ENCODE data around the gene PPP1R12B. TPM values are rescaled to one million over a fixed set of nuclear protein-coding genes. Genes with fewer than 3 reads are reported as not detected.
"Not testable (repeated sequence)": the region's sequence is repeated elsewhere in the genome, so short reads cannot be mapped to it uniquely, and the experiment has no call there.

The PPP1R12B gene
- total and polyA plus RNA-seq, 2 experiments from 2014 or later, result 13.2 to 13.8 TPM

DNA sequence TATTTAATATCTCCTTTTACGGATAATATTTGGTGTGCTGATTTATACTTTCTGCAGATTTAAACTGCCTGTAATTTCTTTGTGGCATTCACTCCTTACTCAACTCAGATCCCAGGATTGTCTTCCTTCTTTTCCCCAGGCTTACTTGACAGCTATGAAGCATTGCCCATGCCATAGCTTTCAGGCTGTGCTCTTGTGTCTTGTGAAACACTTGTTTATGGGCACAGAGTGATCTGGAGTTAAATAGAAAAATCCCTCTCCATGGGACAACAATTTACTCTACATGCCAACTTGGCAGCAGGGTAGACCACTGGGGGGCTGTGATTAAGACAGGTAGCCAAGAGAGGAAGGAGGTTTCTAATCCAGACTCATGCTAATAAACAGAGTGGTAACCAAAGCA is 57.4 kb downstream of the PPP1R12B start:
- TF ChIP-seq, protein P1, sequence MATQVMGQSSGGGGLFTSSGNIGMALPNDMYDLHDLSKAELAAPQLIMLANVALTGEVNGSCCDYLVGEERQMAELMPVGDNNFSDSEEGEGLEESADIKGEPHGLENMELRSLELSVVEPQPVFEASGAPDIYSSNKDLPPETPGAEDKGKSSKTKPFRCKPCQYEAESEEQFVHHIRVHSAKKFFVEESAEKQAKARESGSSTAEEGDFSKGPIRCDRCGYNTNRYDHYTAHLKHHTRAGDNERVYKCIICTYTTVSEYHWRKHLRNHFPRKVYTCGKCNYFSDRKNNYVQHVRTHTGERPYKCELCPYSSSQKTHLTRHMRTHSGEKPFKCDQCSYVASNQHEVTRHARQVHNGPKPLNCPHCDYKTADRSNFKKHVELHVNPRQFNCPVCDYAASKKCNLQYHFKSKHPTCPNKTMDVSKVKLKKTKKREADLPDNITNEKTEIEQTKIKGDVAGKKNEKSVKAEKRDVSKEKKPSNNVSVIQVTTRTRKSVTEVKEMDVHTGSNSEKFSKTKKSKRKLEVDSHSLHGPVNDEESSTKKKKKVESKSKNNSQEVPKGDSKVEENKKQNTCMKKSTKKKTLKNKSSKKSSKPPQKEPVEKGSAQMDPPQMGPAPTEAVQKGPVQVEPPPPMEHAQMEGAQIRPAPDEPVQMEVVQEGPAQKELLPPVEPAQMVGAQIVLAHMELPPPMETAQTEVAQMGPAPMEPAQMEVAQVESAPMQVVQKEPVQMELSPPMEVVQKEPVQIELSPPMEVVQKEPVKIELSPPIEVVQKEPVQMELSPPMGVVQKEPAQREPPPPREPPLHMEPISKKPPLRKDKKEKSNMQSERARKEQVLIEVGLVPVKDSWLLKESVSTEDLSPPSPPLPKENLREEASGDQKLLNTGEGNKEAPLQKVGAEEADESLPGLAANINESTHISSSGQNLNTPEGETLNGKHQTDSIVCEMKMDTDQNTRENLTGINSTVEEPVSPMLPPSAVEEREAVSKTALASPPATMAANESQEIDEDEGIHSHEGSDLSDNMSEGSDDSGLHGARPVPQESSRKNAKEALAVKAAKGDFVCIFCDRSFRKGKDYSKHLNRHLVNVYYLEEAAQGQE (IDR thresholded peaks at IDR 0.05; ENCODE audit: unreplicated experiment), result no peak
- TF ChIP-seq CREB1 (CRISPR knock-in tag; IDR thresholded peaks at IDR 0.05; ENCODE audit: low read depth) (no peak), POLR2AphosphoS5 (IDR thresholded peaks at IDR 0.05; ENCODE audit: low read depth) (no peak)
- Histone ChIP-seq H3K27ac (ENCODE audit: low read depth) (no peak overlapping the region), H3F3A (replicated peaks; ENCODE audit: low read depth) (no peaks in the 10 kb centered on the region), H3K27me3 (ENCODE audit: insufficient read depth) (no peaks in the 10 kb centered on the region), H3K4me2 (no peak overlapping the region), H3K79me2 (replicated peaks; ENCODE audit: insufficient read depth) (peaks cover 6% of the 10 kb centered on the region; the same call in 1 of the 2 replicates), H3K4me1 (ENCODE audit: insufficient read depth) (peaks cover 20% of the 10 kb centered on the region), H3K9me2 (ENCODE audit: insufficient read depth) (no peaks in the 10 kb centered on the region), H3K36me3 (ENCODE audit: insufficient read depth) (no peaks in the 10 kb centered on the region), H3K4me3 (no peak overlapping the region), H2AFZ (no peak overlapping the region), H4K20me1 (replicated peaks; ENCODE audit: insufficient read depth) (no peaks in the 10 kb centered on the region)
- no peak for ATAC-seq
- Mint-ChIP-seq H3K4me3 (no peak overlapping the region), H3K27ac (0 out of 2 replicates have a peak overlapping the region, but pooled peaks have one; percentile 27), H3K36me3 (ENCODE audit: low read depth) (no peaks in the 10 kb centered on the region), H3K4me1 (peaks cover 25% of the 10 kb centered on the region), H3K9me3 (no peaks in the 10 kb centered on the region), H3K27me3 (ENCODE audit: insufficient read depth, low read depth, poor library complexity) (no peaks in the 10 kb centered on the region)
- no peak for DNase-seq (ENCODE audit: low spot score)

DNA sequence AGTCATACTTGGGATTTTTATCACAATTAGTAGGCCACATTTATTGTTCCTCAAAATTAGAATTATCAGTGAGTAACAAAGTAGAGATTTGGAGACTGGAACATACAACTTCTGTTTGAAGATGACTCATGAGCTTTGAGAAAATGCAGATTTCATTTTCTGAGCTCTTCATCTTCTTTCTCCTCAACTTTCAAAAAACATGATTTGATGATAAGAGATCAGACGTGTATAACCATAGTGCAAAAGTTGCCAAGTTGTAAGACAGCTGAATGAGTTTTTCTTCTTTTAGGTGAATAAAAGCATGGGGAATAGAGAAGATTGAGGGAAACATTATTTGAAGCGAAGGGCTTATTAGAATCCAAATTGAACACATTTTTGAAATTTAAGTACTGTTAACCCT is 58.4 kb downstream of the PPP1R12B start:
- not testable (repeated sequence) for H3K27me3 ChIP-seq (ENCODE audit: insufficient read depth); H3K4me3 Mint-ChIP-seq; H4K20me1 ChIP-seq (replicated peaks; ENCODE audit: insufficient read depth); DNase-seq (ENCODE audit: low spot score); H3K79me2 ChIP-seq (replicated peaks; ENCODE audit: insufficient read depth); H3K9me3 Mint-ChIP-seq; H3K9me2 ChIP-seq (ENCODE audit: insufficient read depth); H3K27me3 Mint-ChIP-seq (ENCODE audit: insufficient read depth, low read depth, poor library complexity); H3K36me3 Mint-ChIP-seq (ENCODE audit: low read depth); H2AFZ ChIP-seq; ATAC-seq; H3K4me2 ChIP-seq; H3K36me3 ChIP-seq (ENCODE audit: insufficient read depth); H3K4me3 ChIP-seq; H3F3A ChIP-seq (replicated peaks; ENCODE audit: low read depth); H3K27ac ChIP-seq (ENCODE audit: low read depth); H3K27ac Mint-ChIP-seq
- H3K4me1 ChIP-seq (ENCODE audit: insufficient read depth), result peaks cover 24% of the 10 kb centered on the region
- peaks cover 28% of the 10 kb centered on the region for H3K4me1 Mint-ChIP-seq

DNA sequence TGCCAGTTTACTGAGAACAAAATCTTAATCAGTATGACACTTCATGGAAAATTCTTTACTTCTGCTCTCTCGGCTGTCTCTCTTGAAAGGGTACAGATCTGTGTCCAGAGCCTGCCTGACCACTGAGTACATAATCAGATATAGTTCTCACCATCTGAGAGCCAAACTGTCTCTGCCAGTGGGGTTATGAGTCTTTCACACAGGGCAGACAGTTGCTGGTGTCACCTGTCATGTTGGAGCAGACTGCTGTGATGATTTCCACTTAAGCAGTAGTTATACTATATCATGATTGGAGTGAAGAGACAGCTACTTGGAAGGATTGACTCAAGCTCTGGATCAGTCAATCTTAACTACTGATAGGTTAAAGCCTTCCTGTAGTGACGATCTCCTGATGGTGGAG is 58.9 kb downstream of the PPP1R12B start:
- ATAC-seq; H3K27me3 ChIP-seq (ENCODE audit: insufficient read depth); H3K4me2 ChIP-seq; H3K27ac Mint-ChIP-seq; H3K9me3 Mint-ChIP-seq; H2AFZ ChIP-seq; H3K27me3 Mint-ChIP-seq (ENCODE audit: insufficient read depth, low read depth, poor library complexity); H3K27ac ChIP-seq (ENCODE audit: low read depth); H3F3A ChIP-seq (replicated peaks; ENCODE audit: low read depth); H3K4me3 ChIP-seq; H3K36me3 ChIP-seq (ENCODE audit: insufficient read depth); H3K79me2 ChIP-seq (replicated peaks; ENCODE audit: insufficient read depth); H3K4me3 Mint-ChIP-seq; DNase-seq (ENCODE audit: low spot score); H3K9me2 ChIP-seq (ENCODE audit: insufficient read depth); H3K36me3 Mint-ChIP-seq (ENCODE audit: low read depth); H4K20me1 ChIP-seq (replicated peaks; ENCODE audit: insufficient read depth): not testable (repeated sequence)
- H3K4me1 Mint-ChIP-seq, result peaks cover 29% of the 10 kb centered on the region
- peaks cover 26% of the 10 kb centered on the region for H3K4me1 ChIP-seq (ENCODE audit: insufficient read depth)

DNA sequence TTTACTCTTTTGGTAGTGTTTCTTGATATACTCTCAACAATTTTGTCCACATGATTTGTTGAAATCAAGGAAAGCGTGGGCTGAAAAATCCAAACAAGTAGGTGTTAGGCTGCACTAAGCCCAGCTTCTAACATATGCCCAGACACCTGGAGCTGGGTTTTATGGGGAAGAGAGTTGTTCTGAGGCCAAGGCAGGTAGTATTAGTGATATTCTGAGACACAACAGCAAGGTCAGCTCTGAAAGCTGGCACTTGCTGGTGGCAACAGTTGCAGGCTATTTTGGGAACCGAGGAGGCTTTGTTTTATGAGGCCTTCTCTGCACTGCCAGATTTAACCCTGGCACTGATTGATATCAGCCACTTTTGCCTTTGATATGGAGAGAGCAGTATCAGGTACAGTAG is 61.8 kb downstream of the PPP1R12B start:
- not testable (repeated sequence) for DNase-seq (ENCODE audit: low spot score); H3K4me3 Mint-ChIP-seq; H3K9me3 Mint-ChIP-seq; H3K27me3 Mint-ChIP-seq (ENCODE audit: insufficient read depth, low read depth, poor library complexity); ATAC-seq; H3K27me3 ChIP-seq (ENCODE audit: insufficient read depth); H2AFZ ChIP-seq; H3F3A ChIP-seq (replicated peaks; ENCODE audit: low read depth); H3K79me2 ChIP-seq (replicated peaks; ENCODE audit: insufficient read depth); H4K20me1 ChIP-seq (replicated peaks; ENCODE audit: insufficient read depth); H3K9me2 ChIP-seq (ENCODE audit: insufficient read depth); H3K36me3 Mint-ChIP-seq (ENCODE audit: low read depth); H3K36me3 ChIP-seq (ENCODE audit: insufficient read depth)
- peaks cover 26% of the 10 kb centered on the region for H3K4me1 ChIP-seq (ENCODE audit: insufficient read depth)
- peak overlapping the region; percentile 37 for H3K4me2 ChIP-seq
- Mint-ChIP-seq H3K27ac (peak overlapping the region; percentile 66), H3K4me1 (peaks cover 30% of the 10 kb centered on the region)
- peak overlapping the region; percentile 82 for H3K27ac ChIP-seq (ENCODE audit: low read depth)
- H3K4me3 ChIP-seq, result peak overlapping the region; percentile 30; the same call in 1 of the 2 replicates
